SJCRH30 (cell line): Measurements from ENCODE around the gene TPR. TPM values are rescaled to one million over a fixed set of nuclear protein-coding genes. Genes with fewer than 3 reads are reported as not detected.

Experiments used
- DNase-seq, 2 experiments: peaks; one replicate each; pipeline ENCODE4 v3.0.0-alpha.2; 2015 to 2020
- H3K27ac ChIP-seq: fragments of 250-450 bp; sonication (Bioruptor Pico); 2 replicates; pipeline ENCODE4 v1.5.1; 2020; ENCODE audit warnings: mild to moderate bottlenecking, moderate library complexity
- H3K27me3 ChIP-seq: fragments of 250-450 bp; sonication (Bioruptor Pico); 2 replicates; pipeline ENCODE4 v1.5.1; 2020; ENCODE audit warnings: mild to moderate bottlenecking, moderate library complexity
- H3K36me3 ChIP-seq: fragments of 250-450 bp; sonication (Bioruptor Pico); 2 replicates; pipeline ENCODE4 v1.5.1; 2020; ENCODE audit warnings: mild to moderate bottlenecking, moderate library complexity
- H3K4me1 ChIP-seq: fragments of 250-450 bp; sonication (Bioruptor Pico); 2 replicates; pipeline ENCODE4 v1.5.1; 2020; ENCODE audit warnings: mild to moderate bottlenecking, moderate library complexity
- H3K4me3 ChIP-seq: fragments of 250-450 bp; sonication (Bioruptor Pico); 2 replicates; pipeline ENCODE4 v1.5.1; 2020; ENCODE audit warnings: mild to moderate bottlenecking, moderate library complexity
- H3K9me3 ChIP-seq: fragments of 250-450 bp; sonication (Bioruptor Pico); replicated peaks from 2 replicates; pipeline ENCODE4 v1.5.1; 2020; ENCODE audit warnings: mild to moderate bottlenecking, moderate library complexity
- total RNA-seq: library from RNA; depleted of rRNA; stranded (reverse); fragments of >200 nt; shearing (Covaris generic); gene quantifications from 2 replicates; pipeline ENCODE4 v1.2.3, GENCODE V29; 2014; rRNA removed

The TPR gene
- total RNA-seq, 1 experiment from 2014 or later, result 101 TPM

DNA sequence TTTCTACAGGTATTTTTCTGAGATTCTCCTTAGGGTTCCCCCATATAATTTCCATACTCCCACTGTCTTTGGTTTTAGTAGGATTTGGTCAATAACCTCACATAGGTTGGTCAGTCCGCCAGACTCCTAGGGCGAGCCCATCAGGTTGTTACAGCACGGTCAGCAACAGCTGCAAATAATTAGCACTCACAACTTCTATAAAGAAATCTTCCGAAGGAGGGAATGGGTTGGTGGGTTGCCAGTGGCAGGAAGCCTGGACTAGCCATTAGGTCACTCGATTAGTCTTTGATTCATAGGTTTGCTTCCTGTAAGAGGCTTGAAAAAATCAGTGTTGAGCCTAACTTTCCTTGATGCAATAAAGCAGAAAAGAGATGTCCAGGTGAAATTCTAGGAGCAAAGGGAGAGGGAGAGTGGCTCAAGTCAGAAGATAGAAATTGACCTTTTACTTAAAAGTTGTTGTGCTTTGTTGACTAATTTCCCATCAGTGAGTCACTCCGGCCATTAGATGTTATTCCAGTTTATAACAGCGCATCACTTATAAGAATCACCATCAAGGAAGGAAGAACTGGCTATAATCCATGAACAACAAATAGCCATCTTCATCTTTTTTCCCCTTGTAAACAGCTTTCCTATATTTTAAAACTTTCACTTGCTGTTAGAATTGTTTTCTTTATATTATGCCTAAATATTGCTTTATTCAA lies 88.3 kb downstream of the TPR start:
- no peaks in the 10 kb centered on the region for H3K4me1 ChIP-seq
- DNase-seq, result no peak
- H3K27me3 ChIP-seq, result no peaks in the 10 kb centered on the region
- H3K27ac ChIP-seq, result no peak overlapping the region
- H3K9me3 ChIP-seq, result no peaks in the 10 kb centered on the region
- no peaks in the 10 kb centered on the region for H3K36me3 ChIP-seq
- H3K4me3 ChIP-seq, result no peak overlapping the region

DNA sequence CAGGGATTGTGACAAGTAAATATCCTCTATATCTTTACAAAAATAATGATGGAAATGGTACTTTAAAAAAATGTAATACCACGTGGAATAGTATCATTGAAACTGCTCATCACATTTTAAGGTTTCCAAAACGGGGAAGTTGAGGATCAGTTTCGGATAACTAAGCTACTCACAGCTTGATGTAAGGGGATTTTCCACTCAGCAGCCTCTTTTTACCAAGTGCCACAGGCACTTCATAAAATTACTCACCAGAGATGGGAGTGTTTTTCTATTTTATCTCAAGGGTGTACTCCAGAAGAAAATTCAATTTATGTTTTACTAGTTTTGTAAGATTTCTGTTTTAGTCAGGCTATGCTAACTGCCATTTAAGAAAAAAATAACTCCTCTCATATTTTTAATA lies 91.7 kb downstream of the TPR start:
- DNase-seq, result no peak
- no peaks in the 10 kb centered on the region for H3K27me3 ChIP-seq
- H3K9me3 ChIP-seq, result no peaks in the 10 kb centered on the region
- no peaks in the 10 kb centered on the region for H3K36me3 ChIP-seq
- no peak overlapping the region for H3K4me3 ChIP-seq
- no peak overlapping the region for H3K27ac ChIP-seq
- no peaks in the 10 kb centered on the region for H3K4me1 ChIP-seq

DNA sequence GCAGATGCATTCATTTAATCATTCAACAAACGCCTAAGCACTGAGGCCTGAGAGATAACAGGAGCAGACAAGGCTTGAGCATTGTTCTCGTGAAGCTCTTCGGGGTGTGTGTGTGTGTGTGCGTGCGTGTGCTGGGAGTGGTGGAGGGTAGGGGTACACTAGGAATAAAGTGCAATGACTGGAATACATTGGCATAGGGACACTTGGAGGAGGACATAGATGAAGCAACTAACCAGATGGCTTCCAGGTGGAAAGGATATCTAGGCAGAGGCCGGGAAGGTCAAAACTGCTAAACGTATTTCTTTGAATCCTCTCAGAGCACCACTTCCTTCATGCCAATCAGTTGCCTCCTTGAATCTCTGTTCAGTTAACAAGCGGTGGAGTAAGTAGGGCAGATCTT lies 92.6 kb downstream of the TPR start:
- H3K9me3 ChIP-seq, result no peaks in the 10 kb centered on the region
- no peaks in the 10 kb centered on the region for H3K36me3 ChIP-seq
- H3K4me3 ChIP-seq, result no peak overlapping the region
- H3K27me3 ChIP-seq, result no peaks in the 10 kb centered on the region
- H3K27ac ChIP-seq, result no peak overlapping the region
- H3K4me1 ChIP-seq, result no peaks in the 10 kb centered on the region
- DNase-seq, result no peak

- Histone ChIP-seq H3K4me1 (no peaks in the 10 kb centered on the region), H3K36me3 (no peaks in the 10 kb centered on the region), H3K27me3 (no peaks in the 10 kb centered on the region), H3K27ac (no peak overlapping the region), H3K4me3 (no peak overlapping the region), H3K9me3 (no peaks in the 10 kb centered on the region)
- DNase-seq, result no peak
Measured at GRCh38 chr1:186275822-186276221, 99.2 kb downstream of the TPR start.

- Histone ChIP-seq H3K27me3 (no peaks in the 10 kb centered on the region), H3K4me1 (no peaks in the 10 kb centered on the region), H3K4me3 (no peak overlapping the region), H3K36me3 (no peaks in the 10 kb centered on the region), H3K9me3 (no peaks in the 10 kb centered on the region), H3K27ac (no peak overlapping the region)
- no peak for DNase-seq
Measured at GRCh38 chr1:186272486-186272885, 102.6 kb downstream of the TPR start.

DNA sequence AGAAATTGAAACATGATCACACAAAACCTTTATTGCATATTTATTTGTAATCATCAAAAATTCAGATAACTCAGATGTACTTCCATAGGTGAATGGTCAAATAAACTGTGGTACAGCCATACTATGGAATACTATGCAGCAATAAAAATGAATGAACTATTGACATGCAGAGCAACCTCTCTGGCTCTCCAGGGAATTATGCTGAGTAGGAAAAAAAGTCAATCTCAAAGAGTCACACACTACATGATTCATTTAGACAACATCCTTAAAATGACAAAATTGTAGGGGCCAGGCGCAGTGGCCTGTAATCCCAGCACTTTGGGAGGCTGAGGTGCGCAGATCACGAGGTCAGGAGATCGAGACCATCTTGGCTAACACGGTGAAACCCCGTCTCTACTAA lies 104.0 kb downstream of the TPR start:
- DNase-seq, result no peak
- Histone ChIP-seq H3K36me3 (no peaks in the 10 kb centered on the region), H3K27ac (no peak overlapping the region), H3K4me3 (no peak overlapping the region), H3K27me3 (no peaks in the 10 kb centered on the region), H3K9me3 (no peaks in the 10 kb centered on the region), H3K4me1 (no peaks in the 10 kb centered on the region)

Other genes with a start within 250 kb of the TPR start
- gene PRG4, start 79.0 kb downstream of the TPR start, total RNA-seq, result 0.10 and 0.13 TPM in 2 replicates
- gene ODR4, start 585 bp upstream of the TPR start, total RNA-seq, result 16.4 and 22.4 TPM in 2 replicates
- gene PDC, start 85.9 kb upstream of the TPR start, total RNA-seq, result not detected in 2 replicates